GM12878 (cell line): ENCODE results near the gene MTRF1. TPM values are rescaled to one million over a fixed set of nuclear protein-coding genes. Genes with fewer than 3 reads are reported as not detected.

Experiments used
- ATAC-seq: fragments of 200-7000 bp; cut with Tn5 transposase; 3 replicates; pipeline ENCODE4 v1.9.1; 2020; ENCODE audit warnings: mild to moderate bottlenecking, moderate library complexity
- BruUV-seq: library from RNA; stranded (reverse); fragments of 400-500 nt; replicated peaks from 2 replicates; lab custom pipeline; 2021; lab: Mats Ljungman, UMichigan
- CTCF ChIA-PET: fragments of 300-600 bp; sonication (Branson Sonifier 250); formaldehyde crosslinking; extraction: SDS; loops from one replicate; lab custom pipeline; 2021; ENCODE audit warnings: inconsistent platforms; lab: Yijun Ruan, JAX
- POLR2A ChIA-PET: fragments of 350-600 bp; formaldehyde crosslinking; extraction: SDS; loops from one replicate; lab custom pipeline; 2021; ENCODE audit warnings: inconsistent platforms; lab: Charles Lee
- RAD21 ChIA-PET: fragments of 300-600 bp; sonication (Branson Sonifier 250); formaldehyde crosslinking; loops from one replicate; lab custom pipeline; 2023; ENCODE audit warnings: antibody characterized with exemption; ENCODE audit not compliant: unreplicated experiment; lab: Charles Lee
- SMC1A ChIA-PET: fragments of 300-600 bp; sonication (Branson Sonifier 250); formaldehyde crosslinking; loops from one replicate; lab custom pipeline; 2023; ENCODE audit not compliant: unreplicated experiment, uncharacterized antibody; lab: Charles Lee
- DNase-seq: peaks from one replicate; pipeline ENCODE4 v3.0.0-alpha.2; 2011; ENCODE audit warnings: low read depth, low spot score
- FAIRE-seq: peaks from 3 replicates; lab custom pipeline; 2011; peaks lifted over from hg19 to GRCh38; lab: Jason Lieb, UNC
- H2AFZ ChIP-seq: 2 replicates; pipeline ENCODE4 v1.6.0; 2011; ENCODE audit warnings: low read depth, low read length, control low read depth; ENCODE audit not compliant: control insufficient read depth
- H3K27ac ChIP-seq: 2 replicates; pipeline ENCODE4 v1.5.1; 2011; ENCODE audit warnings: control low read depth; ENCODE audit not compliant: control insufficient read depth, insufficient read depth
- H3K27me3 ChIP-seq, 2 experiments: replicated peaks in 1 of 2; 2 replicates each; pipeline versions ENCODE4 v1.6.0 to v1.6.1; 2011; ENCODE audit warnings: low read length in 1 of 2; ENCODE audit not compliant: control insufficient read depth in 2 of 2, insufficient read depth in 2 of 2
- H3K36me3 ChIP-seq, 2 experiments: 2 replicates each; pipeline ENCODE4 v1.5.1; 2011; ENCODE audit warnings: low read length in 1 of 2; ENCODE audit not compliant: control insufficient read depth in 2 of 2, insufficient read depth in 2 of 2
- H3K4me1 ChIP-seq: 2 replicates; pipeline ENCODE4 v1.6.1; 2011; ENCODE audit warnings: mild to moderate bottlenecking, low read length, moderate library complexity, mixed read lengths; ENCODE audit not compliant: control insufficient read depth, insufficient read depth
- H3K4me2 ChIP-seq: 2 replicates; pipeline ENCODE4 v1.6.0; 2011; ENCODE audit warnings: control low read depth; ENCODE audit not compliant: control insufficient read depth, insufficient read depth
- H3K4me3 ChIP-seq: fragments of 200-600 bp; sonication (generic); 2 replicates; pipeline ENCODE4 v1.5.1; 2016
- H3K79me2 ChIP-seq: 2 replicates; pipeline ENCODE4 v1.6.0; 2011; ENCODE audit warnings: low read length; ENCODE audit not compliant: control insufficient read depth, insufficient read depth
- H3K9ac ChIP-seq: 2 replicates; pipeline ENCODE4 v1.8.0; 2011; ENCODE audit warnings: low read length, control low read depth, mixed read lengths; ENCODE audit not compliant: control insufficient read depth, insufficient read depth
- H3K9me3 ChIP-seq: replicated peaks from 3 replicates; pipeline ENCODE4 v1.5.1; 2011; ENCODE audit warnings: mild to moderate bottlenecking, low read length; ENCODE audit not compliant: control insufficient read depth, insufficient read depth
- H4K20me1 ChIP-seq: 2 replicates; pipeline ENCODE4 v1.6.0; 2011; ENCODE audit not compliant: control insufficient read depth, insufficient read depth
- CREB1 ChIP-seq: IDR thresholded peaks from 2 replicates; pipeline ENCODE4 v1.6.1; 2012; ENCODE audit warnings: low read depth, mild to moderate bottlenecking, inconsistent platforms
- EGR1 ChIP-seq, 2 experiments: IDR thresholded peaks; 1 replicate in 1 of 2; 2 replicates in 1 of 2; pipeline ENCODE4 v1.6.1; 2011 to 2012; ENCODE audit warnings: low read depth in 2 of 2, low read length in 2 of 2, borderline replicate concordance in 1 of 2, mild to moderate bottlenecking in 1 of 2, moderate library complexity in 1 of 2
- HDAC2 ChIP-seq: fragments of 200-600 bp; sonication (generic); IDR thresholded peaks from 2 replicates; pipeline ENCODE4 v1.6.1; 2017
- HDAC6 ChIP-seq: fragments of 200-600 bp; sonication (generic); IDR thresholded peaks from one replicate; pipeline ENCODE4 v1.8.0; 2017; ENCODE audit warnings: antibody characterized with exemption; ENCODE audit not compliant: unreplicated experiment
- NBN ChIP-seq: fragments of 450-650 bp; IDR thresholded peaks from 2 replicates; pipeline ENCODE4 v1.6.1; 2016
- PAX8 ChIP-seq: fragments of 450-650 bp; IDR thresholded peaks from 2 replicates; pipeline ENCODE4 v1.6.1; 2017; ENCODE audit warnings: mild to moderate bottlenecking, moderate library complexity
- STAT3 ChIP-seq: IDR thresholded peaks from 2 replicates; pipeline ENCODE4 v1.6.1; 2011; ENCODE audit warnings: low read depth, low read length, improper control_type of control experiment
- SUPT20H ChIP-seq: IDR thresholded peaks from 2 replicates; pipeline ENCODE4 v1.6.1; 2011; ENCODE audit warnings: low read depth, mild to moderate bottlenecking, low read length, moderate library complexity, borderline replicate concordance; ENCODE audit not compliant: control insufficient read depth
- USF2 ChIP-seq: IDR thresholded peaks from 2 replicates; pipeline ENCODE4 v1.6.1; 2011; ENCODE audit warnings: low read depth, low read length, improper control_type of control experiment, borderline replicate concordance
- ZNF207 ChIP-seq: fragments of 450-650 bp; IDR thresholded peaks from 2 replicates; pipeline ENCODE4 v1.6.1; 2014; ENCODE audit warnings: antibody characterized with exemption, mild to moderate bottlenecking, borderline replicate concordance
- whole genome bisulfite sequencing: methylation state at CpG from one replicate; pipeline ENCODE4 v1.1.6; 2016; ENCODE audit warnings: low lambda C conversion rate; ENCODE audit not compliant: insufficient replicate concordance, insufficient coverage; ENCODE audit errors: missing lambda C conversion rate; 5-methylcytosine and 5-hydroxymethylcytosine counted together
- in situ Hi-C: fragments of 300-500 bp; cut with MboI; formaldehyde crosslinking; loops from 9 replicates; pipeline ENCODE4 v1.14.3; 2018; ENCODE audit warnings: mixed read lengths
- intact Hi-C: fragments of 100-400 bp; cut with micrococcal nuclease; formaldehyde crosslinking; loops from one replicate; pipeline ENCODE4 v1.14.2; 2022; ENCODE audit not compliant: unreplicated experiment
- polyA plus RNA-seq, 11 experiments: library from polyadenylated mRNA; depleted of rRNA in 4 of 11; unstranded in 6 of 11; stranded (reverse) in 5 of 11; fragments of >200 nt; fragmentation: Nextera tagmentation in 4 of 11; fragmentation: Illumina TruSeq in 1 of 11; extraction: Ambion mirVana in 4 of 11; extraction: Trizol in 1 of 11; gene quantifications; 1 replicate in 1 of 11; 2 replicates in 10 of 11; pipeline versions ENCODE4 v1.2.1 to v1.2.3, GENCODE V29; 2011 to 2016; ENCODE audit warnings: inconsistent platforms in 2 of 11, missing spikeins in 2 of 11, low read depth in 1 of 11
- total RNA-seq, 4 experiments: library from RNA; depleted of rRNA in 3 of 4; stranded (reverse); fragments of >200 nt in 3 of 4; fragmentation: Illumina TruSeq in 1 of 4; extraction: Trizol in 1 of 4; gene quantifications; 2 replicates each; pipeline versions ENCODE4 v1.2.1 to v1.2.3, GENCODE V29; 2013 to 2021

MTRF1 gene
- total and polyA plus RNA-seq, 10 of the 15 experiments (the other 5 are each of a cell fraction or from before 2014, with no cell fraction given): 12.1 to 33.7 (median 20.6) TPM

GRCh38 chr13:41254902-41255301, 8.5 kb downstream of the MTRF1 start:
- Histone ChIP-seq H3K36me3 (peaks cover 0 to 10% of the 10 kb centered on the region in 2 experiments; a peak in 1 of 4 replicates), H3K4me3 (no peak overlapping the region), H3K79me2 (no peaks in the 10 kb centered on the region; the same call in 1 of the 2 replicates), H2AFZ (no peak overlapping the region), H3K4me2 (no peak overlapping the region), H3K9me3 (no peaks in the 10 kb centered on the region), H4K20me1 (no peaks in the 10 kb centered on the region), H3K27ac (no peak overlapping the region), H3K9ac (no peak overlapping the region), H3K4me1 (no peaks in the 10 kb centered on the region), H3K27me3 (no peaks in the 10 kb centered on the region)
- intact Hi-C loops (no loop called here), in situ Hi-C loops (no loop called here)
- ChIA-PET RAD21 (no interaction called here), CTCF (interaction anchor here (1.2 to 2.1 kb wide), 2 partner anchors 10 to 478 kb away, joined by 5 to 6 read pairs; no protein-coding TSS in a partner anchor), POLR2A (no interaction called here), SMC1A (interaction anchor here (1.9 kb wide), 1 partner anchor 9 kb away, joined by 6 read pairs; the partner anchor contains the start of gene MTRF1)
- TF ChIP-seq STAT3: no peak
- no peak for TF ChIP-seq CREB1
- no peak for TF ChIP-seq USF2
- no peak for TF ChIP-seq PAX8
- no peak for TF ChIP-seq NBN
- no peak for TF ChIP-seq SUPT20H
- TF ChIP-seq ZNF207: no peak
- no peak for TF ChIP-seq HDAC6
- no peak for TF ChIP-seq HDAC2
- no peak for TF ChIP-seq EGR1 (IDR thresholded peaks at IDR 0.05; ENCODE audit: borderline replicate concordance in 1 of 2, low read depth in 2 of 2, low read length in 2 of 2)
- BruUV-seq: no TSS peak
- no peak for FAIRE-seq
- DNase-seq: no peak
- ATAC-seq: no peak
- 25% methylated on average over 1 of the region's 1 CpG for WGBS
